HEK293 (cell line): ENCODE data around the gene NUDCD3.
A peak's percentile ranks its signal among the peaks of the same experiment; 100 is the strongest.

Source experiments
- CTCF ChIA-PET: fragments of 350-600 bp; formaldehyde crosslinking; extraction: SDS; loops from one replicate; lab custom pipeline; 2021; ENCODE audit warnings: antibody characterized with exemption; lab: Yijun Ruan, JAX
- POLR2A ChIA-PET: fragments of 300-600 bp; formaldehyde crosslinking; extraction: SDS; loops from one replicate; lab custom pipeline; 2020; ENCODE audit warnings: antibody characterized with exemption, inconsistent platforms; lab: Yijun Ruan, JAX
- H3K27ac ChIP-seq: fragments of 200-500 bp; sonication (Bioruptor generic); 2 replicates; pipeline ENCODE4 v1.5.1; 2014; ENCODE audit warnings: low read depth, low read length, control low read depth, inconsistent platforms; ENCODE audit errors: extremely low read depth
- H3K36me3 ChIP-seq, 2 experiments: fragments of 200-500 bp in 1 of 2; sonication (Bioruptor generic) in 1 of 2; 1 replicate in 1 of 2; 2 replicates in 1 of 2; pipeline ENCODE4 v1.5.1; 2014 to 2017; ENCODE audit warnings: inconsistent platforms in 2 of 2, low read length in 2 of 2; ENCODE audit not compliant: control insufficient read depth in 2 of 2, insufficient read depth in 1 of 2
- H3K4me1 ChIP-seq: fragments of 200-500 bp; sonication (Bioruptor generic); 2 replicates; pipeline ENCODE4 v1.5.1; 2014; ENCODE audit warnings: mild to moderate bottlenecking, low read length, inconsistent platforms; ENCODE audit not compliant: control insufficient read depth, insufficient read depth
- H3K4me3 ChIP-seq: 2 replicates; pipeline ENCODE4 v1.5.1; 2011; ENCODE audit warnings: low read depth, mild to moderate bottlenecking, control low read depth, low read length, moderate library complexity
- H3K9me3 ChIP-seq: fragments of 200-500 bp; sonication (Bioruptor generic); 2 replicates; pipeline ENCODE4 v1.5.1; 2014; ENCODE audit warnings: low read depth, low read length, inconsistent platforms; ENCODE audit not compliant: control insufficient read depth, insufficient read depth
- EGR2 ChIP-seq: fragments of 450-650 bp; formaldehyde crosslinking; IDR thresholded peaks from 2 replicates; pipeline ENCODE4 v1.5.1; 2016; ENCODE audit warnings: low read depth, missing biosample characterization, missing genetic modification characterization
- MZF1 ChIP-seq: fragments of 450-650 bp; formaldehyde crosslinking; IDR thresholded peaks from 2 replicates; pipeline ENCODE4 v1.5.1; 2017; ENCODE audit warnings: missing biosample characterization, missing genetic modification characterization, borderline replicate concordance
- OSR2 ChIP-seq: fragments of 450-650 bp; formaldehyde crosslinking; IDR thresholded peaks from 2 replicates; pipeline ENCODE4 v1.5.1; 2016; ENCODE audit warnings: missing biosample characterization, missing genetic modification characterization
- SCRT2 ChIP-seq: fragments of 450-650 bp; formaldehyde crosslinking; IDR thresholded peaks from 2 replicates; pipeline ENCODE4 v1.5.1; 2016; ENCODE audit warnings: missing biosample characterization, missing genetic modification characterization
- SP3 ChIP-seq: fragments of 450-650 bp; formaldehyde crosslinking; IDR thresholded peaks from 2 replicates; pipeline ENCODE4 v1.5.1; 2016; ENCODE audit warnings: missing biosample characterization, missing genetic modification characterization
- YY1 ChIP-seq: fragments of 450-650 bp; formaldehyde crosslinking; IDR thresholded peaks from 2 replicates; pipeline ENCODE4 v1.5.1; 2018; ENCODE audit warnings: missing biosample characterization, missing genetic modification characterization
- ZBTB44 ChIP-seq: fragments of 450-650 bp; IDR thresholded peaks from 2 replicates; pipeline ENCODE4 v1.5.1; 2018; ENCODE audit warnings: missing biosample characterization, mild to moderate bottlenecking, missing genetic modification characterization
- ZEB2 ChIP-seq: fragments of 450-650 bp; formaldehyde crosslinking; IDR thresholded peaks from 2 replicates; pipeline ENCODE4 v1.5.1; 2016; ENCODE audit warnings: missing biosample characterization, missing genetic modification characterization
- ZFHX2 ChIP-seq: fragments of 450-650 bp; formaldehyde crosslinking; conservative IDR thresholded peaks from 2 replicates; pipeline ENCODE4 v1.5.1; 2016; ENCODE audit warnings: missing biosample characterization, missing genetic modification characterization
- ZFP69B ChIP-seq: fragments of 450-650 bp; formaldehyde crosslinking; IDR thresholded peaks from 2 replicates; pipeline ENCODE4 v1.5.1; 2016; ENCODE audit warnings: missing biosample characterization, missing genetic modification characterization
- ZIC2 ChIP-seq: fragments of 450-650 bp; formaldehyde crosslinking; IDR thresholded peaks from 2 replicates; pipeline ENCODE4 v1.5.1; 2016; ENCODE audit warnings: missing biosample characterization, missing genetic modification characterization
- ZNF266 ChIP-seq: fragments of 450-650 bp; formaldehyde crosslinking; IDR thresholded peaks from 2 replicates; pipeline ENCODE4 v1.5.1; 2016; ENCODE audit warnings: missing biosample characterization, missing genetic modification characterization, low read depth
- ZNF449 ChIP-seq: fragments of 450-650 bp; formaldehyde crosslinking; IDR thresholded peaks from 2 replicates; pipeline ENCODE4 v1.5.1; 2017; ENCODE audit warnings: missing biosample characterization, mild to moderate bottlenecking, missing genetic modification characterization, moderate library complexity
- ZNF48 ChIP-seq: fragments of 450-650 bp; formaldehyde crosslinking; IDR thresholded peaks from 2 replicates; pipeline ENCODE4 v1.5.1; 2016; ENCODE audit warnings: missing biosample characterization, missing genetic modification characterization
- ZNF521 ChIP-seq: fragments of 450-650 bp; formaldehyde crosslinking; IDR thresholded peaks from 2 replicates; pipeline ENCODE4 v1.5.1; 2017; ENCODE audit warnings: missing biosample characterization, mild to moderate bottlenecking, missing genetic modification characterization
- ZNF544 ChIP-seq: fragments of 450-650 bp; formaldehyde crosslinking; IDR thresholded peaks from 2 replicates; pipeline ENCODE4 v1.5.0; 2017; ENCODE audit warnings: missing biosample characterization, missing genetic modification characterization
- ZNF596 ChIP-seq: fragments of 450-650 bp; IDR thresholded peaks from 2 replicates; pipeline ENCODE4 v1.5.0; 2018; ENCODE audit warnings: missing biosample characterization, mild to moderate bottlenecking, missing genetic modification characterization, moderate library complexity
- ZNF707 ChIP-seq: fragments of 450-650 bp; formaldehyde crosslinking; IDR thresholded peaks from 2 replicates; pipeline ENCODE4 v1.5.1; 2016; ENCODE audit warnings: missing biosample characterization, missing genetic modification characterization
- ZNF768 ChIP-seq: fragments of 450-650 bp; formaldehyde crosslinking; IDR thresholded peaks from 2 replicates; pipeline ENCODE4 v1.5.1; 2018; ENCODE audit warnings: missing biosample characterization, mild to moderate bottlenecking, missing genetic modification characterization

Gene NUDCD3

GRCh38 chr7:44335184-44335583 lies 155.3 kb downstream of the NUDCD3 start:
- H3K36me3 ChIP-seq, result no peaks in the 10 kb centered on the region
- H3K4me1 ChIP-seq, result no peaks in the 10 kb centered on the region
- H3K27ac ChIP-seq, result no peak overlapping the region
- ChIA-PET POLR2A (no interaction called here), CTCF (no interaction called here)
- H3K4me3 ChIP-seq, result no peak overlapping the region
- no peak for TF ChIP-seq ZBTB44
- TF ChIP-seq OSR2 (tag by site-specific recombination), result no peak
- no peaks in the 10 kb centered on the region for H3K9me3 ChIP-seq

- CTCF ChIA-PET, result no interaction called here
- H3K4me1 ChIP-seq, result no peaks in the 10 kb centered on the region
- POLR2A ChIA-PET, result no interaction called here
- no peak overlapping the region for H3K27ac ChIP-seq
- no peaks in the 10 kb centered on the region for H3K36me3 ChIP-seq
- H3K4me3 ChIP-seq, result no peak overlapping the region
- TF ChIP-seq ZNF48, result no peak
- H3K9me3 ChIP-seq, result no peaks in the 10 kb centered on the region
These were observed 155.7 kb downstream of the NUDCD3 start for GRCh38 chr7:44334734-44335097.

- H3K9me3 ChIP-seq, result no peaks in the 10 kb centered on the region
- no peaks in the 10 kb centered on the region for H3K36me3 ChIP-seq
- TF ChIP-seq MZF1 (no peak), EGR2 (tag by site-specific recombination) (peak; percentile 97), ZFHX2 (tag by site-specific recombination) (peak; percentile 99), ZNF768 (tag by site-specific recombination) (peak; percentile 42; the same call in 1 of the 2 replicates), ZNF596 (tag by site-specific recombination) (no peak), ZIC2 (tag by site-specific recombination) (0 out of 2 replicates have a peak, but pooled peaks have one; percentile 5), SCRT2 (tag by site-specific recombination) (0 out of 2 replicates have a peak, but pooled peaks have one; percentile 16)
- TF ChIP-seq, all 188 proteins: peak for 5
- no peak overlapping the region for H3K4me3 ChIP-seq
- POLR2A ChIA-PET, result no interaction called here
- H3K27ac ChIP-seq, result no peak overlapping the region
- H3K4me1 ChIP-seq, result no peaks in the 10 kb centered on the region
- CTCF ChIA-PET, result no interaction called here
These were observed 156.3 kb downstream of the NUDCD3 start for GRCh38 chr7:44333911-44334733.

- Histone ChIP-seq H3K4me3 (no peak overlapping the region), H3K9me3 (no peaks in the 10 kb centered on the region), H3K4me1 (no peaks in the 10 kb centered on the region), H3K27ac (no peak overlapping the region), H3K36me3 (no peaks in the 10 kb centered on the region)
- ChIA-PET POLR2A (no interaction called here), CTCF (no interaction called here)
- no peak for TF ChIP-seq ZNF449 (tag by site-specific recombination)
- no peak for TF ChIP-seq ZNF544
- TF ChIP-seq ZNF707 (tag by site-specific recombination), result no peak
- TF ChIP-seq YY1 (tag by site-specific recombination), result no peak
- TF ChIP-seq ZEB2 (tag by site-specific recombination), result no peak
- no peak for TF ChIP-seq SP3
- no peak for TF ChIP-seq ZFP69B (tag by site-specific recombination)
- TF ChIP-seq ZNF266, result no peak
- TF ChIP-seq ZNF521 (tag by site-specific recombination), result no peak
These were observed 158.8 kb downstream of the NUDCD3 start for GRCh38 chr7:44331682-44332081.
